Stimulated activated CD4-positive, alpha-beta T cell treated with anti-CD3 and anti-CD28 coated beads, TNF-alpha, amount 100 ng/mL, for 48 hours (primary cell): Measurements from ENCODE around the gene AGBL2.
A peak's percentile ranks its signal among the peaks of the same experiment; 100 is the strongest.
"Not testable (repeated sequence)": the region's sequence is repeated elsewhere in the genome, so short reads cannot be mapped to it uniquely, and the experiment has no call there.

Experiments
- DNase-seq, 3 donors: peaks; one replicate each; pipeline ENCODE4 v3.0.0-alpha.2; 2020; ENCODE audit warnings: low read depth in 3 of 3

Gene AGBL2

GRCh38 chr11:47691979-47692378, 23.2 kb downstream of the AGBL2 start:
- DNase-seq, result no peak

- no peak for DNase-seq
Observed at GRCh38 chr11:47689480-47689879, 25.7 kb downstream of the AGBL2 start.

- no peak for DNase-seq
Observed at GRCh38 chr11:47688991-47689390, 26.2 kb downstream of the AGBL2 start.

GRCh38 chr11:47688111-47688510, 27.1 kb downstream of the AGBL2 start:
- DNase-seq, result no peak

- DNase-seq, result not testable (repeated sequence)
Observed at GRCh38 chr11:47686704-47687103, 28.5 kb downstream of the AGBL2 start.

GRCh38 chr11:47686151-47686550, 29.0 kb downstream of the AGBL2 start:
- no peak for DNase-seq

- DNase-seq, result no peak
Observed at GRCh38 chr11:47675851-47676250, 39.3 kb downstream of the AGBL2 start.

GRCh38 chr11:47672283-47672730, 42.9 kb downstream of the AGBL2 start:
- DNase-seq, result no peak

- DNase-seq, result no peak
Observed at GRCh38 chr11:47669856-47670255, 45.3 kb downstream of the AGBL2 start.

- DNase-seq, result no peak
Observed at GRCh38 chr11:47668665-47669064, 46.5 kb downstream of the AGBL2 start.

- DNase-seq, result no peak
Observed at GRCh38 chr11:47667555-47667954, 47.6 kb downstream of the AGBL2 start.

- DNase-seq, result no peak
Observed at GRCh38 chr11:47667135-47667534, 48.0 kb downstream of the AGBL2 start.

- DNase-seq, result peak in 1 of 3 donors; percentile 10
Observed at GRCh38 chr11:47664936-47665335, 50.2 kb downstream of the AGBL2 start.

GRCh38 chr11:47661245-47661644, 53.9 kb downstream of the AGBL2 start:
- DNase-seq, result no peak

GRCh38 chr11:47659276-47659675, 55.9 kb downstream of the AGBL2 start:
- DNase-seq, result no peak

- no peak for DNase-seq
Observed at GRCh38 chr11:47656260-47656885, 58.8 kb downstream of the AGBL2 start.

- no peak for DNase-seq
Observed at GRCh38 chr11:47651818-47652469, 63.2 kb downstream of the AGBL2 start.

GRCh38 chr11:47649276-47649675, 65.9 kb downstream of the AGBL2 start:
- DNase-seq, result no peak

GRCh38 chr11:47646019-47646418, 69.2 kb downstream of the AGBL2 start:
- no peak for DNase-seq

- DNase-seq, result no peak
Observed at GRCh38 chr11:47645500-47645899, 69.7 kb downstream of the AGBL2 start.

- DNase-seq, result peak; percentile 91 to 94 (median 93)
Observed at GRCh38 chr11:47642099-47642855, 72.9 kb downstream of the AGBL2 start, which contains the start of gene MTCH2. Gene MTCH2 (minus strand): TSS chr11:47642559. CDS start chr11:47642465, 94 bp downstream.

GRCh38 chr11:47641600-47642098, 73.5 kb downstream of the AGBL2 start:
- no peak for DNase-seq
